WTC11 (cell line): ENCODE results near the gene OPRM1. TPM values are rescaled to one million over a fixed set of nuclear protein-coding genes. Genes with fewer than 3 reads are reported as not detected.

Source experiments
- ATAC-seq: fragments of 200-7000 bp; cut with Tn5 transposase; 2 replicates; pipeline ENCODE4 v1.10.0; 2021; ENCODE audit warnings: mild to moderate bottlenecking, moderate library complexity
- CTCF ChIA-PET: fragments of 300-600 bp; sonication (Branson Sonifier 250); formaldehyde crosslinking; loops from one replicate; lab custom pipeline; 2021; ENCODE audit warnings: antibody characterized with exemption; lab: Charles Lee
- POLR2A ChIA-PET: fragments of 350-600 bp; sonication (Branson Sonifier 250); formaldehyde crosslinking; loops from one replicate; lab custom pipeline; 2021; ENCODE audit warnings: antibody characterized with exemption; lab: Charles Lee
- DNase-seq: peaks from one replicate; pipeline ENCODE4 v3.0.0; 2021; ENCODE audit warnings: low spot score
- H3K27ac Mint-ChIP-seq: 2 replicates; pipeline ENCODE4 v1.8.0; 2021; ENCODE audit warnings: mixed read lengths
- H3K27me3 Mint-ChIP-seq: 2 replicates; pipeline ENCODE4 v1.8.0; 2021; ENCODE audit warnings: low read depth, mild to moderate bottlenecking, moderate library complexity, mixed read lengths
- H3K36me3 Mint-ChIP-seq: 2 replicates; pipeline ENCODE4 v1.8.0; 2021; ENCODE audit warnings: mixed read lengths
- H3K4me1 Mint-ChIP-seq: 2 replicates; pipeline ENCODE4 v1.8.0; 2022; ENCODE audit warnings: mixed read lengths
- H3K4me3 Mint-ChIP-seq: 2 replicates; pipeline ENCODE4 v1.8.0; 2021; ENCODE audit warnings: mild to moderate bottlenecking, moderate library complexity, mixed read lengths
- H3K9me3 Mint-ChIP-seq: 2 replicates; pipeline ENCODE4 v1.8.0; 2021; ENCODE audit warnings: mixed read lengths
- CBFB ChIP-seq: sonication (generic); formaldehyde crosslinking; IDR thresholded peaks from 2 replicates; pipeline ENCODE4 v1.8.1; 2022; ENCODE audit warnings: mild to moderate bottlenecking, low read depth, missing genetic modification reagents
- CREM ChIP-seq: sonication (generic); formaldehyde crosslinking; IDR thresholded peaks from 2 replicates; pipeline ENCODE4 v1.8.1; 2022; ENCODE audit warnings: mild to moderate bottlenecking, missing genetic modification reagents, moderate library complexity
- FOXK1 ChIP-seq: sonication (generic); formaldehyde crosslinking; IDR thresholded peaks from 2 replicates; pipeline ENCODE4 v1.8.0; 2022; ENCODE audit warnings: mild to moderate bottlenecking, moderate library complexity, missing genetic modification reagents
- FOXP4 ChIP-seq: sonication (generic); formaldehyde crosslinking; IDR thresholded peaks from 2 replicates; pipeline ENCODE4 v1.8.0; 2022; ENCODE audit warnings: mild to moderate bottlenecking, missing genetic modification reagents
- HMGA2 ChIP-seq: fragments of 250-450 bp; sonication (Bioruptor Pico); IDR thresholded peaks from 2 replicates; pipeline ENCODE4 v1.4.0; 2021; ENCODE audit warnings: mild to moderate bottlenecking, moderate library complexity
- JAZF1 ChIP-seq: fragments of 250-450 bp; sonication (Bioruptor Pico); IDR thresholded peaks from 2 replicates; pipeline ENCODE4 v1.9.0; 2021; ENCODE audit warnings: moderate library complexity, mild to moderate bottlenecking, inconsistent platforms
- NFE2L1 ChIP-seq: sonication (generic); formaldehyde crosslinking; IDR thresholded peaks from 2 replicates; pipeline ENCODE4 v1.8.1; 2023; ENCODE audit warnings: missing genetic modification reagents
- NFYB ChIP-seq: sonication (generic); formaldehyde crosslinking; conservative IDR thresholded peaks from 2 replicates; pipeline ENCODE4 v1.8.0; 2022; ENCODE audit warnings: low read depth, missing genetic modification reagents
- OVOL2 ChIP-seq: fragments of 250-450 bp; sonication (Bioruptor Pico); IDR thresholded peaks from 2 replicates; pipeline ENCODE4 v1.9.0; 2021; ENCODE audit warnings: mild to moderate bottlenecking, borderline replicate concordance
- RELA ChIP-seq: sonication (generic); formaldehyde crosslinking; IDR thresholded peaks from 2 replicates; pipeline ENCODE4 v1.8.1; 2022; ENCODE audit warnings: missing genetic modification reagents, mild to moderate bottlenecking, borderline replicate concordance
- ZBTB21 ChIP-seq: sonication (generic); formaldehyde crosslinking; IDR thresholded peaks from 2 replicates; pipeline ENCODE4 v1.8.1; 2023; ENCODE audit warnings: mild to moderate bottlenecking, missing genetic modification reagents, borderline replicate concordance
- ZMAT4 ChIP-seq: fragments of 250-450 bp; sonication (Bioruptor Pico); IDR thresholded peaks from 2 replicates; pipeline ENCODE4 v1.9.0; 2021; ENCODE audit warnings: mild to moderate bottlenecking
- ZNF532 ChIP-seq: fragments of 250-450 bp; sonication (Bioruptor Pico); IDR thresholded peaks from 2 replicates; pipeline ENCODE4 v1.9.0; 2021; ENCODE audit warnings: mild to moderate bottlenecking, borderline replicate concordance
- total RNA-seq: library from RNA; stranded (reverse); gene quantifications from 3 replicates; pipeline ENCODE4 v1.2.3, GENCODE V29; 2021
- TF ChIP-seq, protein P1 (sequence below): sonication (generic); formaldehyde crosslinking; IDR thresholded peaks from 2 replicates; pipeline ENCODE4 v1.8.1; 2023; ENCODE audit warnings: mild to moderate bottlenecking, missing genetic modification reagents
- TF ChIP-seq, protein P2 (sequence below): fragments of 250-450 bp; sonication (Bioruptor Pico); IDR thresholded peaks from 2 replicates; pipeline ENCODE4 v2.1.2; 2022; ENCODE audit warnings: mild to moderate bottlenecking, moderate library complexity
- TF ChIP-seq, protein P3 (sequence below): fragments of 250-450 bp; sonication (Bioruptor Pico); IDR thresholded peaks from 2 replicates; pipeline ENCODE4 v1.9.0; 2021; ENCODE audit warnings: mild to moderate bottlenecking
- TF ChIP-seq, protein P4 (sequence below): sonication (generic); formaldehyde crosslinking; IDR thresholded peaks from 2 replicates; pipeline ENCODE4 v1.8.0; 2022; ENCODE audit warnings: mild to moderate bottlenecking, missing genetic modification reagents

Gene OPRM1
- total RNA-seq, 1 experiment from 2014 or later, result not detected

GRCh38 chr6:154280521-154280920, 241.5 kb downstream of the OPRM1 start (continued):
- no peak for TF ChIP-seq ZNF532 (CRISPR knock-in tag)
- no peak for TF ChIP-seq NFYB (CRISPR knock-in tag)
- TF ChIP-seq FOXK1 (CRISPR knock-in tag), result no peak
- TF ChIP-seq, protein P1, sequence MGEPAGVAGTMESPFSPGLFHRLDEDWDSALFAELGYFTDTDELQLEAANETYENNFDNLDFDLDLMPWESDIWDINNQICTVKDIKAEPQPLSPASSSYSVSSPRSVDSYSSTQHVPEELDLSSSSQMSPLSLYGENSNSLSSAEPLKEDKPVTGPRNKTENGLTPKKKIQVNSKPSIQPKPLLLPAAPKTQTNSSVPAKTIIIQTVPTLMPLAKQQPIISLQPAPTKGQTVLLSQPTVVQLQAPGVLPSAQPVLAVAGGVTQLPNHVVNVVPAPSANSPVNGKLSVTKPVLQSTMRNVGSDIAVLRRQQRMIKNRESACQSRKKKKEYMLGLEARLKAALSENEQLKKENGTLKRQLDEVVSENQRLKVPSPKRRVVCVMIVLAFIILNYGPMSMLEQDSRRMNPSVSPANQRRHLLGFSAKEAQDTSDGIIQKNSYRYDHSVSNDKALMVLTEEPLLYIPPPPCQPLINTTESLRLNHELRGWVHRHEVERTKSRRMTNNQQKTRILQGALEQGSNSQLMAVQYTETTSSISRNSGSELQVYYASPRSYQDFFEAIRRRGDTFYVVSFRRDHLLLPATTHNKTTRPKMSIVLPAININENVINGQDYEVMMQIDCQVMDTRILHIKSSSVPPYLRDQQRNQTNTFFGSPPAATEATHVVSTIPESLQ (CRISPR knock-in tag), result no peak
- no peak for TF ChIP-seq ZMAT4 (CRISPR knock-in tag)
- TF ChIP-seq JAZF1 (CRISPR knock-in tag), result no peak
- no peak for TF ChIP-seq OVOL2 (CRISPR knock-in tag)
- TF ChIP-seq, protein P2, sequence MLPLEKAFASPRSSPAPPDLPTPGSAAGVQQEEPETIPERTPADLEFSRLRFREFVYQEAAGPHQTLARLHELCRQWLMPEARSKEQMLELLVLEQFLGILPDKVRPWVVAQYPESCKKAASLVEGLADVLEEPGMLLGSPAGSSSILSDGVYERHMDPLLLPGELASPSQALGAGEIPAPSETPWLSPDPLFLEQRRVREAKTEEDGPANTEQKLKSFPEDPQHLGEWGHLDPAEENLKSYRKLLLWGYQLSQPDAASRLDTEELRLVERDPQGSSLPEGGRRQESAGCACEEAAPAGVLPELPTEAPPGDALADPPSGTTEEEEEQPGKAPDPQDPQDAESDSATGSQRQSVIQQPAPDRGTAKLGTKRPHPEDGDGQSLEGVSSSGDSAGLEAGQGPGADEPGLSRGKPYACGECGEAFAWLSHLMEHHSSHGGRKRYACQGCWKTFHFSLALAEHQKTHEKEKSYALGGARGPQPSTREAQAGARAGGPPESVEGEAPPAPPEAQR (CRISPR knock-in tag), result no peak
- no peak for TF ChIP-seq RELA (CRISPR knock-in tag)

GRCh38 chr6:154284313-154284853, 245.3 kb downstream of the OPRM1 start:
- Mint-ChIP-seq H3K27me3 (no peaks in the 10 kb centered on the region), H3K9me3 (peaks cover 8% of the 10 kb centered on the region), H3K4me3 (no peak overlapping the region), H3K27ac (no peak overlapping the region), H3K36me3 (peaks cover 2% of the 10 kb centered on the region; the same call in 1 of the 2 replicates), H3K4me1 (no peaks in the 10 kb centered on the region)
- POLR2A ChIA-PET, result no interaction called here
- TF ChIP-seq, protein P2 (CRISPR knock-in tag), result no peak
- TF ChIP-seq HMGA2 (no peak), NFE2L1 (CRISPR knock-in tag) (no peak), FOXP4 (CRISPR knock-in tag) (no peak), CBFB (CRISPR knock-in tag) (no peak), ZBTB21 (CRISPR knock-in tag) (no peak), CREM (no peak)
- TF ChIP-seq, protein P3, sequence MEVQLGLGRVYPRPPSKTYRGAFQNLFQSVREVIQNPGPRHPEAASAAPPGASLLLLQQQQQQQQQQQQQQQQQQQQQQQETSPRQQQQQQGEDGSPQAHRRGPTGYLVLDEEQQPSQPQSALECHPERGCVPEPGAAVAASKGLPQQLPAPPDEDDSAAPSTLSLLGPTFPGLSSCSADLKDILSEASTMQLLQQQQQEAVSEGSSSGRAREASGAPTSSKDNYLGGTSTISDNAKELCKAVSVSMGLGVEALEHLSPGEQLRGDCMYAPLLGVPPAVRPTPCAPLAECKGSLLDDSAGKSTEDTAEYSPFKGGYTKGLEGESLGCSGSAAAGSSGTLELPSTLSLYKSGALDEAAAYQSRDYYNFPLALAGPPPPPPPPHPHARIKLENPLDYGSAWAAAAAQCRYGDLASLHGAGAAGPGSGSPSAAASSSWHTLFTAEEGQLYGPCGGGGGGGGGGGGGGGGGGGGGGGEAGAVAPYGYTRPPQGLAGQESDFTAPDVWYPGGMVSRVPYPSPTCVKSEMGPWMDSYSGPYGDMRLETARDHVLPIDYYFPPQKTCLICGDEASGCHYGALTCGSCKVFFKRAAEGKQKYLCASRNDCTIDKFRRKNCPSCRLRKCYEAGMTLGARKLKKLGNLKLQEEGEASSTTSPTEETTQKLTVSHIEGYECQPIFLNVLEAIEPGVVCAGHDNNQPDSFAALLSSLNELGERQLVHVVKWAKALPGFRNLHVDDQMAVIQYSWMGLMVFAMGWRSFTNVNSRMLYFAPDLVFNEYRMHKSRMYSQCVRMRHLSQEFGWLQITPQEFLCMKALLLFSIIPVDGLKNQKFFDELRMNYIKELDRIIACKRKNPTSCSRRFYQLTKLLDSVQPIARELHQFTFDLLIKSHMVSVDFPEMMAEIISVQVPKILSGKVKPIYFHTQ (CRISPR knock-in tag), result no peak
- TF ChIP-seq, protein P4, sequence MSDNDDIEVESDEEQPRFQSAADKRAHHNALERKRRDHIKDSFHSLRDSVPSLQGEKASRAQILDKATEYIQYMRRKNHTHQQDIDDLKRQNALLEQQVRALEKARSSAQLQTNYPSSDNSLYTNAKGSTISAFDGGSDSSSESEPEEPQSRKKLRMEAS, result no peak
- ATAC-seq (no peak), DNase-seq (no peak)
- CTCF ChIA-PET, result no interaction called here
